GM12874 (cell line): ENCODE data around the gene TMED9.

Experiments
- CTCF ChIP-seq: IDR thresholded peaks from 2 replicates; pipeline ENCODE4 v1.5.1; 2011; ENCODE audit warnings: low read depth, mild to moderate bottlenecking, control low read depth, low read length, moderate library complexity; ENCODE audit not compliant: insufficient read depth

Gene TMED9

GRCh38 chr5:177620560-177620959 lies 28.6 kb downstream of the TMED9 start:
- TF ChIP-seq CTCF = no peak
